SK-N-SH treated with all-trans-retinoic acid at 6 μM for 48 hours (cell line): ENCODE results near the gene PTPRN2.

ENCODE experiments used
- ATAC-seq: fragments of 200-7000 bp; cut with Tn5 transposase; 3 replicates; pipeline ENCODE4 v1.9.1; 2020; ENCODE audit warnings: mild to moderate bottlenecking, moderate library complexity
- BACH2 ChIP-seq: fragments of 250-450 bp; sonication (Bioruptor Pico); IDR thresholded peaks from 2 replicates; pipeline ENCODE4 v1.9.0; 2021; ENCODE audit warnings: mild to moderate bottlenecking, borderline replicate concordance
- CSDC2 ChIP-seq: fragments of 250-450 bp; sonication (Bioruptor Pico); IDR thresholded peaks from 2 replicates; pipeline ENCODE4 v1.5.0; 2020; ENCODE audit warnings: mild to moderate bottlenecking, moderate library complexity
- ESRRG ChIP-seq: fragments of 250-450 bp; sonication (Bioruptor Pico); IDR thresholded peaks from 2 replicates; pipeline ENCODE4 v1.6.1; 2021; ENCODE audit warnings: mild to moderate bottlenecking
- GLIS3 ChIP-seq: fragments of 250-450 bp; sonication (Bioruptor Pico); IDR thresholded peaks from 2 replicates; pipeline ENCODE4 v1.5.0; 2020; ENCODE audit warnings: mild to moderate bottlenecking, moderate library complexity
- ISL1 ChIP-seq: fragments of 250-450 bp; sonication (Bioruptor Pico); IDR thresholded peaks from 2 replicates; pipeline ENCODE4 v2.1.2; 2022; ENCODE audit warnings: mild to moderate bottlenecking, moderate library complexity
- OSR1 ChIP-seq: fragments of 250-450 bp; sonication (Bioruptor Pico); IDR thresholded peaks from 2 replicates; pipeline ENCODE4 v1.8.0; 2022; ENCODE audit warnings: moderate library complexity, mild to moderate bottlenecking, inconsistent platforms
- PPARA ChIP-seq: fragments of 250-450 bp; sonication (Bioruptor Pico); IDR thresholded peaks from 2 replicates; pipeline ENCODE4 v1.5.0; 2020; ENCODE audit warnings: mild to moderate bottlenecking, borderline replicate concordance
- RARB ChIP-seq: fragments of 250-450 bp; sonication (Bioruptor Pico); IDR thresholded peaks from 2 replicates; pipeline ENCODE4 v1.8.0; 2021; ENCODE audit warnings: mild to moderate bottlenecking, moderate library complexity
- SNAI2 ChIP-seq: fragments of 250-450 bp; sonication (Bioruptor Pico); IDR thresholded peaks from 2 replicates; pipeline ENCODE4 v1.5.0; 2020; ENCODE audit warnings: mild to moderate bottlenecking, moderate library complexity
- TCF4 ChIP-seq: fragments of 250-450 bp; sonication (Bioruptor Pico); IDR thresholded peaks from 2 replicates; pipeline ENCODE4 v1.8.0; 2021; ENCODE audit warnings: mild to moderate bottlenecking, moderate library complexity, borderline replicate concordance
- TOX ChIP-seq: fragments of 250-450 bp; sonication (Bioruptor Pico); IDR thresholded peaks from 2 replicates; pipeline ENCODE4 v1.8.0; 2021; ENCODE audit warnings: mild to moderate bottlenecking, moderate library complexity, borderline replicate concordance
- ZFP3 ChIP-seq: fragments of 250-450 bp; sonication (Bioruptor Pico); IDR thresholded peaks from 2 replicates; pipeline ENCODE4 v1.5.0; 2020; ENCODE audit warnings: mild to moderate bottlenecking, moderate library complexity
- ZFP30 ChIP-seq: fragments of 450-650 bp; formaldehyde crosslinking; IDR thresholded peaks from 2 replicates; pipeline ENCODE4 v1.5.0; 2022; ENCODE audit warnings: mild to moderate bottlenecking, moderate library complexity
- ZNF565 ChIP-seq: fragments of 450-650 bp; formaldehyde crosslinking; conservative IDR thresholded peaks from 2 replicates; pipeline ENCODE4 v1.5.0; 2020; ENCODE audit warnings: low read depth, mild to moderate bottlenecking, moderate library complexity
- ZNF70 ChIP-seq: fragments of 450-650 bp; formaldehyde crosslinking; IDR thresholded peaks from 2 replicates; pipeline ENCODE4 v1.5.0; 2020; ENCODE audit warnings: mild to moderate bottlenecking, moderate library complexity
- ZNF8 ChIP-seq: fragments of 450-650 bp; formaldehyde crosslinking; IDR thresholded peaks from 2 replicates; pipeline ENCODE4 v1.5.0; 2020; ENCODE audit warnings: mild to moderate bottlenecking, moderate library complexity
- TF ChIP-seq, protein P1 (sequence below): fragments of 250-450 bp; sonication (Bioruptor Pico); IDR thresholded peaks from 2 replicates; pipeline ENCODE4 v1.8.0; 2021; ENCODE audit warnings: low read depth, mild to moderate bottlenecking, moderate library complexity, borderline replicate concordance
- TF ChIP-seq, protein P2 (sequence below): fragments of 250-450 bp; sonication (Bioruptor Pico); IDR thresholded peaks from 2 replicates; pipeline ENCODE4 v1.8.0; 2020; ENCODE audit warnings: mild to moderate bottlenecking, moderate library complexity, borderline replicate concordance
- TF ChIP-seq, protein P3 (sequence below): fragments of 250-450 bp; sonication (Bioruptor Pico); IDR thresholded peaks from 2 replicates; pipeline ENCODE4 v1.5.0; 2020; ENCODE audit warnings: mild to moderate bottlenecking, moderate library complexity
- TF ChIP-seq, protein P4 (sequence below): fragments of 250-450 bp; sonication (Bioruptor Pico); IDR thresholded peaks from 2 replicates; pipeline ENCODE4 v1.5.1; 2020; ENCODE audit warnings: low read depth, mild to moderate bottlenecking, moderate library complexity
- TF ChIP-seq, protein P5 (sequence below): fragments of 250-450 bp; sonication (Bioruptor Pico); IDR thresholded peaks from 2 replicates; pipeline ENCODE4 v1.5.1; 2021; ENCODE audit warnings: mild to moderate bottlenecking, moderate library complexity

Gene PTPRN2

DNA sequence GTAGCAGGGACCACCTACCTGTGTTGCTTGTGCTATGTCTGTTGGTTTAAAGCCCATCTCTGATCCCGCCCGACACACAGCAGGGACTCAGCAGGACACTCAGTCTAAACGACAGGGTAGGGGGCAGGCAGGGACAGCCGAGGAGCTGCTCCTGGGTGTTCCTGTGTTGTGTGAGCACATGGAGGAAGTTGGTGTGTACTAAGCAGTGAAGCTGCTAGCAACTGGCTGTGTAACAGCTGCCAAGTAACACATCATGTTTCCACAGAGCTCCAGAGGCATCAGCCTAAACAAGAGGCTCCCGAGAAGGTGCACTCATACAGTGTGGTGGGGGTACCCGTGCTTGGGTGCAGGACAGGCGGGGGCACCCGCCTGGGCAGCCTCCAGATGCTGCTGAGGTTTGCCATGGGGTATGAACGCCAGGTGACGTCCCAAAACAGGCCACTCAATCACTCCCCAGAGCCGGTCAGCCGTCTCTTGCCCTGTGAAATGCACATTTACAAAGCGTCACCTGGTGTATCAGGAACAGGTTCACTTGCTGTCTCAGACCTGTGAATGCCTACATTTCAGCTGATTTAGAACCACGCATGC, 59.6 kb downstream of the PTPRN2 start:
- ATAC-seq, result no peak
- TF ChIP-seq TOX (CRISPR knock-in tag), result no peak
- no peak for TF ChIP-seq ESRRG (CRISPR knock-in tag)
- no peak for TF ChIP-seq ZFP3 (CRISPR knock-in tag)
- TF ChIP-seq GLIS3 (CRISPR knock-in tag), result no peak
- no peak for TF ChIP-seq ZNF70 (CRISPR knock-in tag)
- TF ChIP-seq SNAI2, result no peak
- no peak for TF ChIP-seq ZFP30 (CRISPR knock-in tag)
- TF ChIP-seq ZNF8 (CRISPR knock-in tag), result no peak
- TF ChIP-seq ISL1, result no peak
- TF ChIP-seq ZNF565 (CRISPR knock-in tag), result no peak
- TF ChIP-seq PPARA (CRISPR knock-in tag), result no peak

DNA sequence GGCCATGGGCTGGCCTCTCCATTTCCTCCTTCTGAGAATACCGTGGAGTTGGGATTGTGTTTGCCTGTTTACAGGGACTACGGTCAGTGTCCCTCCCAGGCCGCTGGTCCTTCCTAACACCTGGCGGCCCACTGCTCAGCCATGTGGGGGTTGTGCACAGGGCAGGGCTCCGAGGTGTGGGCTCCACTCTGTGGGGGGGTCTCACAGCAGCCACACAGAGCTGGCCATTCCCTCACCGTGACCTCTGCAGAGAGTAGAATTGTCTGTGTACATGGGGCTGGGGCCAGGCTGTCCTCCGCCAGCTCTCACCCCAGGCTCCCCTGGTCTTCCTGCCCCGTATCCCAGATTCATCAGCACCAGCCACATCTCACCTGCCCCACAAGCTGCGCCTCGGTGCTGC, 60.1 kb downstream of the PTPRN2 start:
- TF ChIP-seq ZFP3 (CRISPR knock-in tag) (no peak), TCF4 (CRISPR knock-in tag) (no peak), RARB (CRISPR knock-in tag) (no peak), CSDC2 (CRISPR knock-in tag) (no peak), ZFP30 (CRISPR knock-in tag) (no peak), ESRRG (CRISPR knock-in tag) (no peak), TOX (CRISPR knock-in tag) (no peak), SNAI2 (no peak), ZNF70 (CRISPR knock-in tag) (no peak), BACH2 (no peak), ZNF8 (CRISPR knock-in tag) (no peak)
- TF ChIP-seq, protein P1, sequence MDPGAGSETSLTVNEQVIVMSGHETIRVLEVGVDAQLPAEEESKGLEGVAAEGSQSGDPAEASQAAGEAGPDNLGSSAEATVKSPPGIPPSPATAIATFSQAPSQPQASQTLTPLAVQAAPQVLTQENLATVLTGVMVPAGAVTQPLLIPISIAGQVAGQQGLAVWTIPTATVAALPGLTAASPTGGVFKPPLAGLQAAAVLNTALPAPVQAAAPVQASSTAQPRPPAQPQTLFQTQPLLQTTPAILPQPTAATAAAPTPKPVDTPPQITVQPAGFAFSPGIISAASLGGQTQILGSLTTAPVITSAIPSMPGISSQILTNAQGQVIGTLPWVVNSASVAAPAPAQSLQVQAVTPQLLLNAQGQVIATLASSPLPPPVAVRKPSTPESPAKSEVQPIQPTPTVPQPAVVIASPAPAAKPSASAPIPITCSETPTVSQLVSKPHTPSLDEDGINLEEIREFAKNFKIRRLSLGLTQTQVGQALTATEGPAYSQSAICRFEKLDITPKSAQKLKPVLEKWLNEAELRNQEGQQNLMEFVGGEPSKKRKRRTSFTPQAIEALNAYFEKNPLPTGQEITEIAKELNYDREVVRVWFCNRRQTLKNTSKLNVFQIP, result no peak
- TF ChIP-seq, protein P2, sequence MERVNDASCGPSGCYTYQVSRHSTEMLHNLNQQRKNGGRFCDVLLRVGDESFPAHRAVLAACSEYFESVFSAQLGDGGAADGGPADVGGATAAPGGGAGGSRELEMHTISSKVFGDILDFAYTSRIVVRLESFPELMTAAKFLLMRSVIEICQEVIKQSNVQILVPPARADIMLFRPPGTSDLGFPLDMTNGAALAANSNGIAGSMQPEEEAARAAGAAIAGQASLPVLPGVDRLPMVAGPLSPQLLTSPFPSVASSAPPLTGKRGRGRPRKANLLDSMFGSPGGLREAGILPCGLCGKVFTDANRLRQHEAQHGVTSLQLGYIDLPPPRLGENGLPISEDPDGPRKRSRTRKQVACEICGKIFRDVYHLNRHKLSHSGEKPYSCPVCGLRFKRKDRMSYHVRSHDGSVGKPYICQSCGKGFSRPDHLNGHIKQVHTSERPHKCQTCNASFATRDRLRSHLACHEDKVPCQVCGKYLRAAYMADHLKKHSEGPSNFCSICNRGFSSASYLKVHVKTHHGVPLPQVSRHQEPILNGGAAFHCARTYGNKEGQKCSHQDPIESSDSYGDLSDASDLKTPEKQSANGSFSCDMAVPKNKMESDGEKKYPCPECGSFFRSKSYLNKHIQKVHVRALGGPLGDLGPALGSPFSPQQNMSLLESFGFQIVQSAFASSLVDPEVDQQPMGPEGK, result no peak
- TF ChIP-seq, protein P3, sequence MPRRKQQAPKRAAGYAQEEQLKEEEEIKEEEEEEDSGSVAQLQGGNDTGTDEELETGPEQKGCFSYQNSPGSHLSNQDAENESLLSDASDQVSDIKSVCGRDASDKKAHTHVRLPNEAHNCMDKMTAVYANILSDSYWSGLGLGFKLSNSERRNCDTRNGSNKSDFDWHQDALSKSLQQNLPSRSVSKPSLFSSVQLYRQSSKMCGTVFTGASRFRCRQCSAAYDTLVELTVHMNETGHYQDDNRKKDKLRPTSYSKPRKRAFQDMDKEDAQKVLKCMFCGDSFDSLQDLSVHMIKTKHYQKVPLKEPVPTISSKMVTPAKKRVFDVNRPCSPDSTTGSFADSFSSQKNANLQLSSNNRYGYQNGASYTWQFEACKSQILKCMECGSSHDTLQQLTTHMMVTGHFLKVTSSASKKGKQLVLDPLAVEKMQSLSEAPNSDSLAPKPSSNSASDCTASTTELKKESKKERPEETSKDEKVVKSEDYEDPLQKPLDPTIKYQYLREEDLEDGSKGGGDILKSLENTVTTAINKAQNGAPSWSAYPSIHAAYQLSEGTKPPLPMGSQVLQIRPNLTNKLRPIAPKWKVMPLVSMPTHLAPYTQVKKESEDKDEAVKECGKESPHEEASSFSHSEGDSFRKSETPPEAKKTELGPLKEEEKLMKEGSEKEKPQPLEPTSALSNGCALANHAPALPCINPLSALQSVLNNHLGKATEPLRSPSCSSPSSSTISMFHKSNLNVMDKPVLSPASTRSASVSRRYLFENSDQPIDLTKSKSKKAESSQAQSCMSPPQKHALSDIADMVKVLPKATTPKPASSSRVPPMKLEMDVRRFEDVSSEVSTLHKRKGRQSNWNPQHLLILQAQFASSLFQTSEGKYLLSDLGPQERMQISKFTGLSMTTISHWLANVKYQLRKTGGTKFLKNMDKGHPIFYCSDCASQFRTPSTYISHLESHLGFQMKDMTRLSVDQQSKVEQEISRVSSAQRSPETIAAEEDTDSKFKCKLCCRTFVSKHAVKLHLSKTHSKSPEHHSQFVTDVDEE, result no peak
- TF ChIP-seq, protein P4, sequence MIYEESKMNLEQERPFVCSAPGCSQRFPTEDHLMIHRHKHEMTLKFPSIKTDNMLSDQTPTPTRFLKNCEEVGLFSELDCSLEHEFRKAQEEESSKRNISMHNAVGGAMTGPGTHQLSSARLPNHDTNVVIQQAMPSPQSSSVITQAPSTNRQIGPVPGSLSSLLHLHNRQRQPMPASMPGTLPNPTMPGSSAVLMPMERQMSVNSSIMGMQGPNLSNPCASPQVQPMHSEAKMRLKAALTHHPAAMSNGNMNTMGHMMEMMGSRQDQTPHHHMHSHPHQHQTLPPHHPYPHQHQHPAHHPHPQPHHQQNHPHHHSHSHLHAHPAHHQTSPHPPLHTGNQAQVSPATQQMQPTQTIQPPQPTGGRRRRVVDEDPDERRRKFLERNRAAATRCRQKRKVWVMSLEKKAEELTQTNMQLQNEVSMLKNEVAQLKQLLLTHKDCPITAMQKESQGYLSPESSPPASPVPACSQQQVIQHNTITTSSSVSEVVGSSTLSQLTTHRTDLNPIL (CRISPR knock-in tag), result no peak
- no peak for ATAC-seq

DNA sequence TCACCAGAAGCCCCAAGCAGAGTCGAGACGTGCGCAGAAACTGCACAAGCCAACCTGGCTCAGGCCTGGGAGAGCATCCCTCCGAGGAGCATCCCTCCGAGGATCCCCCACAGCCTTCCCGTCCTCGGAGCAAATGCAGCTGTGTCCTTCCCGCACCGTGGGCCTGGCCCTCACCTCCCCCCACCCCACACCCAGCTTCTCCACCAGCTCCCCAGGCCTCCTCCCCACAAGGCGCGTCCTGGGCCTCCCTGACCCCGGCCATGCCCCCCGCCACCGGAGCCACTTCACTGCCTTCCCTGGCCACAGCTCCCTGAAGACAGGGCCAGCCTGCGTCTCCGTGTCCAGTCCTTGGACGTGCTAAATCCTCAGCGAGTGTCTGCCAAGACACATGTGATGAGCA, 60.6 kb downstream of the PTPRN2 start:
- TF ChIP-seq GLIS3 (CRISPR knock-in tag), result no peak
- TF ChIP-seq, protein P5, sequence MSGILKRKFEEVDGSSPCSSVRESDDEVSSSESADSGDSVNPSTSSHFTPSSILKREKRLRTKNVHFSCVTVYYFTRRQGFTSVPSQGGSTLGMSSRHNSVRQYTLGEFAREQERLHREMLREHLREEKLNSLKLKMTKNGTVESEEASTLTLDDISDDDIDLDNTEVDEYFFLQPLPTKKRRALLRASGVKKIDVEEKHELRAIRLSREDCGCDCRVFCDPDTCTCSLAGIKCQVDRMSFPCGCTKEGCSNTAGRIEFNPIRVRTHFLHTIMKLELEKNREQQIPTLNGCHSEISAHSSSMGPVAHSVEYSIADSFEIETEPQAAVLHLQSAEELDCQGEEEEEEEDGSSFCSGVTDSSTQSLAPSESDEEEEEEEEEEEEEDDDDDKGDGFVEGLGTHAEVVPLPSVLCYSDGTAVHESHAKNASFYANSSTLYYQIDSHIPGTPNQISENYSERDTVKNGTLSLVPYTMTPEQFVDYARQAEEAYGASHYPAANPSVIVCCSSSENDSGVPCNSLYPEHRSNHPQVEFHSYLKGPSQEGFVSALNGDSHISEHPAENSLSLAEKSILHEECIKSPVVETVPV (CRISPR knock-in tag), result no peak
- TF ChIP-seq OSR1, result no peak
- no peak for TF ChIP-seq TCF4 (CRISPR knock-in tag)
- TF ChIP-seq ZNF70 (CRISPR knock-in tag), result no peak
- ATAC-seq, result no peak
